ENCODE data around the gene RASAL2. TPM values are rescaled to one million over a fixed set of nuclear protein-coding genes. Genes with fewer than 3 reads are reported as not detected.

RASAL2 gene
- total RNA-seq, 2 experiments from 2014 or later, result not detected

DNA sequence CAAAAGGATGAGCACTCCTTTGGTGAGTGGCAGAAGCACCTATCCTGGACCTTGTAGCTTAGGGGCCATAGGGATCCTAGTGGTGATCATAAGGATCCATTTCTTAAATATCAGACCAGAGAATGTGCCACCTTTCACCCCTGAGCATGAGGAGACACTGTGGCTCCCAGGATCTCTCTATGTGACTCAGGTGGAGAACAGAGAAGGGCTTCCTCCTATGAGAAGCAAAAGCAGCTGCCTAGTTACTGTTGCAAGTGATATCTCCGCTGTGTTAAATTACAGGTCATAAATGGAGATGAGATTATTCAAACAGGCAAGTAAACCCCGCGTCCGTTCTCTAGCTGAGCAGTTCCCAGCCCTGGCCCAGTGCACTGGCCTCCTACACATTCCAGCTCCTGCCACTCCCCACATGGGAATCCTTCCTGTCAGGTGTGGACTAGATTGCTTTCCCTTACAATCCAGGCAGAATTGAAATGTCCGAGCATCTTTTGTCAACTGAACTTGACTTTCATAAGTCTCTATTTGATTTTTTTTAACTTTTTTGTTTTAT, 376.6 kb downstream of the RASAL2 start:
- CTCF ChIA-PET, result no interaction called here

DNA sequence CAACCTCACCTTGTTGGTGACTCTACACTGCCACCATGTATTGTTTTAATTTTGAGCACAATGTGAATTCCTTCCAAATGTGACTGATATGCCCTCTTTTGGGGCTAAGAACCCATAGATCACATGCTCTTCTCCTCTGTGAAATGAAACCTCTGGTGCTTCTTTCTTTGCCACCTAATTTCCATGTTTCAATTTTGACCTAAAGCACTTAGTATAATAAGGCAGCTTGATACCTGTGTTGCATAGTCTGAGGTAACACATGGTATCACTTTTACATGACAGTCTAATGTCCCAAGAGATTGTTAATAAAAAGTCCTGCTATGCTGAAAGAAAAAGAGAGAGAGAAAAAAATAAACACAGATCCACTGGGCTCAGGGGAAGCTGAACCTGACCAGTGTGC, 378.6 kb downstream of the RASAL2 start:
- POLR2A ChIA-PET, result no interaction called here
- CTCF ChIA-PET, result no interaction called here

More for the DNA sequence above, 376.6 kb downstream of the RASAL2 start:
- POLR2A ChIA-PET, result no interaction called here

DNA sequence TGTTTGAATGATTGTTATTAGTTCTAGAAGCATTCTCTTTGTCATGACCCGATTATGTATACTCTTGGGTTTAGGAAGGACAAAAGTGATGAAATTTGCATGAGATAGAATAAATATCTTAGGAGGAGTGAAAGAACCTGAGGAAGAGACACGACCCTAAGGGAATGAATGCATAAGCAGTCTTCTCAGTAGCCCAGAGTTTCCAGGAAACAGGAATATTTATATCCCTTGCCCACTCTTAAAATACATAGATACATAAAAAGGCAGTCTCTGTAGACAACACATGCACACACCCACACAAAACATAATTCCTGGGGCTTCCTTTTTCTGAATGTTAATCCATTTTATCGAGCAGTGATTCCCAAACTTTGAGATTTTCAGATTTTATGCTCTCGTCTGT, 383.5 kb downstream of the RASAL2 start:
- CTCF ChIA-PET, result no interaction called here

DNA sequence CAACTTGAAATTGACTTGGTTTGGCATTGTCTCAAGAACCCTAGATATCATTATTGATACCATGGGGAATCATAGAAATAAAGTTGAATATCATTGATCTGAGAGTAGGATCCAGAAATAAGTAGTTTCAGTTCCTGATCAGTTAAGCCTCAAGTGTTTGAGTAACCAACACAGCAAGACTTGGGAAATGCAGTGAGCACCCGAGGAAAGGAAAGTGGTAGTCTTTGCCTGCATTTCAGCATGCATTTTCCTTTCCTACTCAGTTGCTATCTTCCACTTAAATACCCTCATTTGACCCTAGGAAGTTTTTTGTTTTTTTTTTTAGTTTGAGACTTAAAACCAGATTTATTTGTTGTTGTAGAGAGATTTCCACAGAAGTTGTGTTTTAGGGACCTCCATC, 383.9 kb downstream of the RASAL2 start:
- ChIA-PET POLR2A (no interaction called here), CTCF (no interaction called here)

More for the DNA sequence above, 383.5 kb downstream of the RASAL2 start:
- POLR2A ChIA-PET, result no interaction called here

DNA sequence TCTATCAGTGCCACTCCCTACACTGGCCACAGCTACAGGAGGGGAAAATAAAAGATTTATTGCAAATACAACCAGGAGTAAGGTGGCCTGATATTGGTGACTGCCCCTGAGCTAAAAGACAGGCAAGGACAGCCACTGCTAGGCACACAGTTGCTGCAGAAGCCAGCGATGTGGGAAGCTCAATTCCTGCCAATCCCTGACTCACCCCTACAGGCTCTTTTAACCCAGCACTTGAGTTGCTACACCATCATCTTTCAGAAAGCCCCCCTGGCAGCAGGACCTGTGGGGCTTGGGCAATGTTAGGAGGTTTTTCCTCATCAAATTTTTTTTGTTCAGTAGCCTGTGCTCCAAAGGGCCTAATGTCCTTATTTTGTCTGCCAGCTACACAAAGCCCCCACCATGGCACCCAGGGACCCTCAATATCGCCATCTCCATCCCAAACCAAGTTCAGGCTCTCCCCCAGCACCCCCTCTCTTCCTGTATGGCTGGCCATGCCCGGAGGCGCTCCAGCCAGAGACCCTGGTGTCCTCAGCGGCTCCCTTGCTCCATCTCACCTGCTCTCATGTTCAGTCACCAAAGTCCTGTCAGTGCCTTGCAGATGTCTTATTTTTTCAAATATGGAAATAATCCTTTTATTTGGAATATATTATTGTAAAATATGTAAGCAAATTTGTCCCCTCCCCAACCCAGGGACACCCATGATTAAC, 389.5 kb downstream of the RASAL2 start:
- ChIA-PET POLR2A (no interaction called here), CTCF (interaction anchor here (0.8 kb wide), 1 partner anchor 11 kb away, joined by 3 read pairs; no protein-coding TSS in a partner anchor)

DNA sequence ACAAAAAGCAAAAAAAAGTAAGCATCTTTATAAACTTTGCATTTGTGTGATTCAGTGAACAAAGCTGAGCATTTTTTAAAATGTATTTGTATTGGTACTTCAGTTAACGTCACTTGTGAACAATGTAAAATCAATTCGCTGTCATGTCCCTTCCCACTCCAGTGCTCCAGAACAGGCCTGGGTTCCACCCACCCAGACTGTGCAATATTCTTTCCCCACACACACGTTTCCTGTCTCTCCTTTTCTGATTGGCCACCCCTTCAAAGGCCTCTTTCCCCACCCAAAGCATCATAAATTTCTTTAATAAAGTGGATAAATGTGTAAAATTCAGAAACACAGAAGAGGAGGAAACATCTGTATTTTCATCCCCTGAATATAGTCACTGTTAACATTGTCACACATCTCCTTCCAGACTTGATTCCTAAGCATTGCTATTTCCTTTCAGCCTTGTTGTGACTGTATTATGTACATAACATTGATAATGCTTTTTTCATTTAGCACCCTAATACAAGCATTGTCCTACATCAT, 390.9 kb downstream of the RASAL2 start:
- POLR2A ChIA-PET, result no interaction called here

DNA sequence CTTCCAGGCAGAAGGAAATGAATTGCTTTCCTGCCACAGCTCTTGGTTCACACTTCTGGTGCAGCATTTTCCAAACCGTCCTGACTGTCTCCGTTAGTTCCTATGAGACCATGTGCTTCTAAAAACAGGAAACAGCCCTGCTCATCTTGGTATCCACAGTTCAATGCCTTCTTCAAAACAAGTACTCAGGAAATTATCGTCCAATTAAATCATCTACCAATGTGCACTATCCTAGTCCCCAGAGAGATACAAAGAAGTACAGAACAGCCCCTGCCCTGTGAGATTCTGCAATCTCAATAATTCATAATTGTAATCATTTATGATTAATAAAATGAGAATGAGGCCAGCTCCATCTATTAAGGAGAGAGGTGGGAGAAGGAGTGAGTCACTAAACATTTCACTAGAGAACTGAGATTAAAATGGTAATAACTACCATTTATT, 391.7 kb downstream of the RASAL2 start:
- POLR2A ChIA-PET, result no interaction called here
- CTCF ChIA-PET, result no interaction called here

More for the DNA sequence above, 390.9 kb downstream of the RASAL2 start:
- CTCF ChIA-PET, result no interaction called here

DNA sequence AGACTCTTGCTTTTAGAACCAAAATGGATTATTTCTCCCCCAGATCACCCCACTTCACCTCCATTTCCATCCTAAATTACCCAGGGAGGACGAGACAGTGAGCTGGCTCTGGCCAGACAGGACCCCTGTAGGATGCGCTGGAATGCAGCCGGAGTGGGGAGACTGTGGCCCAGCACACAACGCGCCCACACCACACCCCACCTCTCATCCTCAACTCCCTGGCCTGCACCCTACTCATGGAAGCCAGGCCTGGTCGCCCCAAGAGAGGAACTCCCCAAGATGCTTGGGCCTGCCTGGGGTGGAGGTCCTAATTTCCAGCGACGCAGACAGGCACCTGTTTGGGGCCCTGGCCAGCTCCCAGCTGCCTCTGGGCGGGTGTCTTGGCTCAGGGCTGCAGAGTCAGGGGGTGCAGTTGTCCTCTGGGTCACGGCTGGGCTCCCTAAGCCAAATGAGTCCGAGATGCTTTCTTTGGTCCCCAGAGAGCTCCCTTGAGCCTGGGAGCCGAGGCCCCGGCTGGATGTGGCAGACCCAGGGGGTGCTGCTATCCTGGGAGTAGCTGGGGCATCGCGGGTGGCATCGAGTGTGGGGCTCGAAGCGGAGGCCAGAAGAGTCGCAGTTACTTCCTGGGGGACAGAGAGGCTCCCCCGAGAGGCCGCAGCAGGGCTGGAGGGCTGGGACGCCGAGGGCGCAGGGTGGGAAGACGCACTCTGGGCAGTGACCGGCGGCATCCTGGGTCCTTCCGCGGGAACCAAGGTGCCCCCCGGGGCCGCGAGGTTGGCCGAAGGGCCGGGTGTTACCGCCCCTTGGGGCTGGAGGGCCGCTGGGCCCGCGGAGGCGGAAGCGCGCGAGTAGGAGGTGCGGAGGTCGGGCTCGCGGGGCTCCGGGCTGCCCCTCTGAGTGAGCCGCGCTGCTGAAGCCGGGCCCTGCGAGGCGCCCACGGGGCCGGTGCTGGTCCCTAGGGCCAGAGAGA, 392.5 kb downstream of the RASAL2 start:
- ChIA-PET POLR2A (no interaction called here), CTCF (no interaction called here)

DNA sequence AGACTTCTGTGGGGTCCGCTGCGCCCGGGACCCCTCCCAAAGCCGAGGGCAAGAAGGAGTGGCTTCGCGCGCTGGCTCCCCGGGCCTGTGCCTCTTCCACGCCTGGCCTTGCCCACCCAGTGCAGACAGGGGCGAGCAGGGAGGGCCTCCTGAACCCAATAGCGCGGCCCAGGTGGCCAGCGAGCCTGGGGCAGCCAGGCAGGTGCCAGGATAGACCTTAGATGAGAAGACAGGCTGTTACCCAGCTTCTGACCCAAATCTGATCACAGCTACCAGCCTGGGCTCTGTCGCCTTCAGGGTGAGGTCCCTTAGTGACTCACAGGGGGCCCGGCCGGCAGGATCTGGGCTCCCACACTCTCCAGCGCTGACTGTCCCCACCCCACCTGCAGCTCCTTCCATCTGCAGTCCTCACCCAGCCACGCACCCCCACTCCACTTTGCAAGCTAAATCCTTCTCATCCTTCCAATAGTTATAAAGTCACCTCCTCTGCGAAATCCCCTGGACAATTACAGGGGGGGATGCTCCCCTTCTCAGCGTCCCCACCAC, 393.2 kb downstream of the RASAL2 start:
- POLR2A ChIA-PET, result no interaction called here
- CTCF ChIA-PET, result no interaction called here

DNA sequence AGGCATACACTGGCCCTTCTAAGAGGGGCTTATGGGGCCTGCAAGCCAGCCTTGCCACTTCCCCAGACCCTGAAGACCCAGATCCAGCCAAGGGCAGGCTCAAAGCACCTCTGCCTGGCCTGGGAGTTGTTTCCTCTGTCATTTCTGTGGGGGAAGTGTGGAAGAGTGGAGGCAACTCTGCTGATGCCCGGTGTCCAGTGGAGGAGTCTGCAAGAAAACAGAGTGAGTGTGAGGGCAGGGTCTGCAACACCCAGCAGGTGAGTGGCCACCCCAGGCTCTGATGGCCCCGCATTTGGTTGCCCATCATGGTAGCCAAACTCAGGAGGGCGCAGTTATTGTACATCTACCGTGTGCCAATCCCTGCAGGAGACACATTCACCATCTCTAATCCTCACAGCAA, 394.5 kb downstream of the RASAL2 start:
- POLR2A ChIA-PET, result no interaction called here
- CTCF ChIA-PET, result no interaction called here

DNA sequence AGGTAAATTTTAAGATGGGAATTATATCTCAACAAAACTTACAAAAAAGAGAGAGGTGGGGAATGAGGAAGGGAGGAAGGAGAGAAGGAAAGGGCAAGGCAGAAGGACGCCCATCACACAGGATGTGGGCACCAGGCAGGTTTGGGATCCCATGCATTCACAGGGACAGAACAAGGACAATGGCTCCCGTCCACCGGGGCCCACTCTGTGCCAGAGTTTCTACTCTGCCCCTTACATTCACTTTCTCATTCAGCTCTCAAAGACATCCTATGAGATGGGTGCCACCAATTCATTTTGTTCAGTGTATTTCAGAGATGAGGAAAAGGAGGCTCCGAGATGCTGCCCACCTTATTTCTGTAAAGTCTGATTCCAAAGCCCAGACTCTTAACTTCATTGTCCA, 395.5 kb downstream of the RASAL2 start:
- POLR2A ChIA-PET, result no interaction called here
- CTCF ChIA-PET, result no interaction called here

DNA sequence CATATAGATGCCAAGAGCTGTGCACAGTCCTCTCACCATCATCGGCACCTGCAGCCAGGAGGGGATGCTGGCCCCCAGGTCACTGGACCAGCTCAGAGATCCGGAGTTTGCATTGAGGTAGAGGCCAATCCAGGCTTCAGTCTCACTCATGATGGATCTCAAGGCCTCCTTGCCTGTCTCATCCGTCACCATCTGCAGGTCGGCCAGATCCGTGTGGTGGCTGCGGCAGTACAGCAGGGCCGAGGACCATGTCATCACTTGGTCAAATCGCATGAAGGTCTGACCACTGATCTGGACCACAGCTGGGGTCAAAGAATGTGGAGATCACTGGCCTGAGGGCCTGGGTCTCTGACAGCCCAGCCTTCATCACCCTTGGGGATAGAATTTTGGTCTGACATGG, 396.2 kb downstream of the RASAL2 start:
- ChIA-PET POLR2A (no interaction called here), CTCF (no interaction called here)

DNA sequence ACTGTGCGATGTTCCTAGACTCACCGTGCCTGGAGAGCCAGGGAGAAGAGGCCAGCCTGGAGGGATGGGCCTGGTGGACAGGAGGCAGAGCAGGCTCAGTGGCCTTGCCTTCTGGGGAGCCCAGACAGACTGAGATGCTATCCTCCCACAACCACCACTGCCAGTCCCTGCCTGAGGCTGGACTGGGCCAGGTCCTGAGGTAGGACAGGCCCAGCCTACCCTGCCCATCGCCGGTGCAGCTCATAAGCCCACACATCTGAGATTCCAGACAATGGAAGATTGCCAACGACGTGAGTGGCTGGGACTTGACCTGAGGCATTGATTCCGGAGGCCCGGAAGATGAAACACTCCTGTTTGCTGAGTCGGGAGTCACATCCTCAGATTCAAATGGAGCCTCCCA, 397.1 kb downstream of the RASAL2 start:
- ChIA-PET POLR2A (no interaction called here), CTCF (no interaction called here)

DNA sequence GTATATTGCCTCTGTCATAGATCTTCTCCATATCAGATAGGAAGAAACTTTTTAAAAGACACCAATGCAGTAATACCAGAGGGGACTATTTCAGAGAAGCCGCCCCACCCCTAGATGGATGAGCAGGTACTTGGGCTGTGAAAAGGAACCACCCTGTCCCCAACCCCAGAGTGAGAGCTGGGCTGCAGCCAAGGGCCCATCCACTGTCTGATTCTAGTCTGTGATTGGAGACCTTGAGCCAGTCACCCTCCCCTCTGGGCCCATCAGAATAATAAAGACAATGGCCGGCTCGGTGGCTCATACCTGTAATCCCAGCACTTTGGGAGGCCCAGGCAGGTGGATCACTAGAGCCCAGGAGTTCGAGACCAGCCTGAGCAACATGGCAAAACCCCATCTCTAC, 397.8 kb downstream of the RASAL2 start:
- CTCF ChIA-PET, result no interaction called here
- POLR2A ChIA-PET, result no interaction called here

DNA sequence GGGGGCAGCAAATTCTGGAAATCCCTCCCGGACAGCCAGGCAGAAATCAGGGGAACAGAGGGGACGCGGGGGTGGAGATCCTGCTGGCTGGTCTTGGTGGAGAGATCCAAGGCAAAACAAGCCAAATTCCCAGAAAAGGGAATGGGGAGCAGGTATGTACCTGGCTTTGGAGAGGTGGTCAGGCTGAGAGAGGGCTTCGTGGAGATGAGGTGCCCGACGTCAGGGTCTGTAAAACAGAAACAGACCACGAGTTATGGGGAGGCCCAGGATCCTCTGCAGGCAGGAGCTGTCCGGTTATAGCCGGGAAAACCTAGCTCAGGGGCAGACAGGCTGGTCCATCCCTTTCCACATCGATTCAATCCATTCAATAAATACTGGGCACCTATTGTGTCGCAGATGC, 398.4 kb downstream of the RASAL2 start:
- CTCF ChIA-PET, result no interaction called here
- POLR2A ChIA-PET, result no interaction called here

DNA sequence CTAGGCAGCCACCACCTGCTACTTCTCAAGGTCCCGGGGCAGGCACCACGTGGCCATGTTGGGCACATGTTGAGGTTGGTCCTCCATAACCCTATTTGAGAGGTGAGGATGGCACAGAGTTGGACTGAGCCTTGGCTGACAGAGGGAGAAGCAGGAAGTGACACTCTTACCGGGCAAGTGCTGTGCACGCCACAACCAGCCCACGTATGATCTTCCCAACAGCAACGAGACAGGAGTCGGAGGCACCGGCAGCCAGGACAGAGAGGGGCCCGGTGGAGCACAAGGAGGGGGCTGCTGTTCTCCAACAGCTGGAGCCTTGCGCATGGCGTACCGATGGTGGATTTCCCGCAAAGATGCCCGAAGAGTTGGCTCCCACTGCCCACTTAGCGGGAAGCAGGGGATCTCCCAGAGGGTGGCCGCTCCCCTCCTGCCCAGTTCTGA, 399.4 kb downstream of the RASAL2 start:
- ChIA-PET POLR2A (no interaction called here), CTCF (no interaction called here)

DNA sequence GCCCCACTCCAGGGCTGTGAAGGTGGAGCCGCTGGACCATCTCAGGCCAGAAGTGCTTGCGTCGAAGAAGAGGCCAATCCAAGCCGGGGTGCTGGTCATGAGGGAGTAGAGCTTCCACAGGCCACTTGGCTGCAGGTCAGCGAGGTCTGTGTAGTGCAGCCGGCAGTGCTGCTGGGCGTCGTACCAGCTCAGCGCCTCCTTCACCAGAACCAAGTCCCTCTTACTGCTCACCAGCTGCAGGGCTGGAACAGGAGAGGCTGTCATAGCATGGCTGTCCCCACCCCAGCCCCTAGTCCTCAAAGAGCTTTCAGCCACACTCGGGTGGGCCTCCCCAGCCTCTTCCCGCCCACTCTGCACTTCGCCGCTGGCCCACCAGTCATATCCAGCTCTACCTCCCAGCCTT, 400.7 kb downstream of the RASAL2 start:
- POLR2A ChIA-PET, result no interaction called here

DNA sequence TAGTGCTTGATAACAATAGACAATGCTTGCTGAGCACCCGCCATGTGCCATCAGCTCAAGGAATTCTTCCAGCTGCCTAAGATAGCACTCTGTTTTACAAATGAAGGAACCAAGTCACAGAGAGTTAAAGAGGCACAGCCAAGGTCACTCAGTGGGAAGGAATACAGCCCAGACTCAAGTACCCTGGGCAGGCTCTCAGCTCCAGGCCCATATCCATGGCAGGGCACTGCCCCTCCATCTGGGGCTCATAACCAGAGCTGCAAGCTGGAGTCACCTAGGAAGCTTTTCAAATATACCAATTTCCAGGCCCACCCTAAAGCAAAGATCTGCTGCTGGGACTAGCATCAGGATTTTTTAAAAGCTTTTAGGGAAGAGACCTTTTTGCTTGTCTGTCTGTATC, 401.3 kb downstream of the RASAL2 start:
- ChIA-PET CTCF (interaction anchor here (0.9 kb wide), 1 partner anchor 12 kb away, joined by 3 read pairs; no protein-coding TSS in a partner anchor), POLR2A (no interaction called here)

More for the DNA sequence above, 400.7 kb downstream of the RASAL2 start:
- CTCF ChIA-PET, result interaction anchor here (0.9 kb wide), 1 partner anchor 12 kb away, joined by 3 read pairs; no protein-coding TSS in a partner anchor

DNA sequence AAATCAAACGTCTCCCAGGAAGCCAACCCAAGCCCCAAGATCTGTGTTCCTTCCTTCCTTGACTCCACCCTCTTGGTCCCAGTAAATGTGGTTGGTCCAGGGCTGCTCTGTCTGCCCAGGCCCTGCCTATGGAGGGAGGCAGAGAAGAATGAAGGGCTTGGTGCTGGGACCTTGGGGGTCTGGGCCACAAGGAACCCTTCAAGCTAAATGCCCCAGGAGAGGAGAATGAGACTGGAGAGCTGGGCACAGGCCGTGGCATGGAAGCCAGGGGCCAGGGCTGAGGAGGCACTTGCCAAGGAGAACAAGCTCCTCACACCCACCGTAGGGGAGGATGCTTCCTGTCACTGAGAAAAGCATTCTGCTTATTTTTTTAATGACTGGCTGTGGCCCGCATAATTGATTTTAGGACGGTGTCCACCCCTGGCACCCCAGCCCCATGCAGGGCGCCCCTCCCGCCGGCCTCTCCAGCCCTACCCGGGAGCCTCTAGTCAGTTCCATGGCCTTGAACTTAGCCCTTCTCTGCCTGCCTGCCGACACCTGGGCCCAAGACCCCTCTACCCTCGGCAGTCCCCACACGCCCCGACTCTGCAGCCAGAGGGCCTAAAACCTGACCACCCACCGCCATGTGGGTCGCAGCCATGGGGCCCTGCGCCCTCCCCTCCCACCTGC, 402.0 kb downstream of the RASAL2 start:
- CTCF ChIA-PET, result no interaction called here
- POLR2A ChIA-PET, result no interaction called here
